OCI-LY3 (cell line): ENCODE results near the gene LRRC37A3.
"Not testable (repeated sequence)": the region's sequence is repeated elsewhere in the genome, so short reads cannot be mapped to it uniquely, and the experiment has no call there.

Experiments
- H2AFZ ChIP-seq: fragments of 200-600, 300-600 bp; shearing (Covaris generic); 2 replicates; pipeline ENCODE4 v1.6.0; 2014; ENCODE audit warnings: antibody characterized with exemption, low read depth, low read length
- H3K27ac ChIP-seq: fragments of 200-600, 300-600 bp; sonication (generic); 2 replicates; pipeline ENCODE4 v1.5.1; 2014; ENCODE audit warnings: mild to moderate bottlenecking, low read length, moderate library complexity, mixed read lengths
- H3K27me3 ChIP-seq: fragments of 200-600, 300-600 bp; sonication (generic); 2 replicates; pipeline ENCODE4 v1.6.1; 2014; ENCODE audit warnings: low read depth, low read length, mixed read lengths
- H3K36me3 ChIP-seq: fragments of 200-600, 300-600 bp; sonication (generic); replicated peaks from 2 replicates; pipeline ENCODE3; 2014; ENCODE audit warnings: low read depth, low read length, mixed read lengths
- H3K4me1 ChIP-seq: fragments of 300-600, 200-600 bp; sonication (generic); 2 replicates; pipeline ENCODE4 v1.6.1; 2014; ENCODE audit warnings: low read length, mixed read lengths
- H3K4me2 ChIP-seq: fragments of 200-600, 300-600 bp; sonication (generic); 2 replicates; pipeline ENCODE4 v1.6.1; 2014; ENCODE audit warnings: low read length, mixed read lengths
- H3K4me3 ChIP-seq: fragments of 300-600, 200-600 bp; sonication (generic); 2 replicates; pipeline ENCODE4 v1.5.1; 2014; ENCODE audit warnings: antibody characterized with exemption, mild to moderate bottlenecking, low read length, moderate library complexity
- H3K79me2 ChIP-seq: fragments of 300-600, 200-600 bp; shearing (Covaris generic); 2 replicates; pipeline ENCODE4 v1.6.1; 2014; ENCODE audit warnings: mild to moderate bottlenecking, low read length, mixed read lengths
- H3K9ac ChIP-seq: fragments of 300-600, 200-600 bp; shearing (Covaris generic); 2 replicates; pipeline ENCODE4 v1.6.0; 2014; ENCODE audit warnings: mild to moderate bottlenecking, low read length, moderate library complexity
- H3K9me3 ChIP-seq: fragments of 200-600, 300-600 bp; shearing (Covaris generic); 2 replicates; pipeline ENCODE4 v1.6.1; 2014; ENCODE audit warnings: low read length, mixed read lengths; ENCODE audit not compliant: insufficient read depth
- H4K20me1 ChIP-seq: fragments of 200-600, 300-600 bp; sonication (generic); 2 replicates; pipeline ENCODE4 v1.6.1; 2016; ENCODE audit warnings: low read length, mixed read lengths; ENCODE audit not compliant: insufficient read depth
- CTCF ChIP-seq: fragments of 200-600, 300-600 bp; sonication (generic); IDR thresholded peaks from 2 replicates; pipeline ENCODE4 v1.5.1; 2014; ENCODE audit warnings: antibody characterized with exemption, low read length, low read depth
- EZH2phosphoT487 ChIP-seq: fragments of 200-600 bp; shearing (Covaris generic); IDR thresholded peaks from 2 replicates; pipeline ENCODE4 v1.6.1; 2018; ENCODE audit warnings: antibody characterized with exemption, mixed run types, low read depth

Gene LRRC37A3

GRCh38 chr17:64963814-64964213 lies 44.5 kb upstream of the LRRC37A3 start:
- not testable (repeated sequence) for H3K9me3 ChIP-seq, H3K79me2 ChIP-seq, H3K4me3 ChIP-seq, H3K36me3 ChIP-seq, H3K9ac ChIP-seq, H2AFZ ChIP-seq, H3K27me3 ChIP-seq, H3K4me2 ChIP-seq, H3K27ac ChIP-seq, H4K20me1 ChIP-seq
- peak; percentile 35 for TF ChIP-seq CTCF
- peaks cover 51% of the 10 kb centered on the region for H3K4me1 ChIP-seq

- H3K9me3 ChIP-seq, H3K36me3 ChIP-seq, H3K27ac ChIP-seq, H4K20me1 ChIP-seq, H3K79me2 ChIP-seq, H3K27me3 ChIP-seq: not testable (repeated sequence)
- TF ChIP-seq CTCF, result peak; percentile 51
- Histone ChIP-seq H3K4me3 (peak overlapping the region; percentile 69), H3K4me2 (peak overlapping the region; percentile 92), H3K9ac (peak overlapping the region; percentile 24; the same call in 1 of the 2 replicates), H3K4me1 (peaks cover 37% of the 10 kb centered on the region), H2AFZ (peak overlapping the region; percentile 31)
Observed at GRCh38 chr17:64961563-64962378, 42.5 kb upstream of the LRRC37A3 start.

- H3K4me3 ChIP-seq, result no peak overlapping the region
- H3K9ac ChIP-seq, result no peak overlapping the region
- TF ChIP-seq EZH2phosphoT487 (no peak), CTCF (no peak)
- H3K9me3 ChIP-seq, result no peaks in the 10 kb centered on the region
- H3K27me3 ChIP-seq, result no peaks in the 10 kb centered on the region
- no peak overlapping the region for H2AFZ ChIP-seq
- no peaks in the 10 kb centered on the region for H4K20me1 ChIP-seq
- H3K36me3 ChIP-seq, result no peaks in the 10 kb centered on the region
- no peaks in the 10 kb centered on the region for H3K4me1 ChIP-seq
- H3K4me2 ChIP-seq, result no peak overlapping the region
- no peak overlapping the region for H3K27ac ChIP-seq
- H3K79me2 ChIP-seq, result no peaks in the 10 kb centered on the region
Observed at GRCh38 chr17:64951877-64952276, 32.6 kb upstream of the LRRC37A3 start.

GRCh38 chr17:64950871-64951270 lies 31.6 kb upstream of the LRRC37A3 start:
- Histone ChIP-seq H3K4me1 (no peaks in the 10 kb centered on the region), H3K9ac (no peak overlapping the region), H3K79me2 (no peaks in the 10 kb centered on the region), H3K36me3 (no peaks in the 10 kb centered on the region), H3K4me2 (no peak overlapping the region), H3K27ac (no peak overlapping the region), H4K20me1 (no peaks in the 10 kb centered on the region), H2AFZ (no peak overlapping the region), H3K4me3 (no peak overlapping the region), H3K27me3 (no peaks in the 10 kb centered on the region), H3K9me3 (no peaks in the 10 kb centered on the region)
- TF ChIP-seq CTCF (no peak), EZH2phosphoT487 (no peak)
